Measurements from ENCODE around the gene SOX11. TPM values are rescaled to one million over a fixed set of nuclear protein-coding genes. Genes with fewer than 3 reads are reported as not detected.
A peak's percentile ranks its signal among the peaks of the same experiment; 100 is the strongest.

Gene SOX11
- polyA plus RNA-seq, 1 donor from 2014 or later = 146 TPM

DNA sequence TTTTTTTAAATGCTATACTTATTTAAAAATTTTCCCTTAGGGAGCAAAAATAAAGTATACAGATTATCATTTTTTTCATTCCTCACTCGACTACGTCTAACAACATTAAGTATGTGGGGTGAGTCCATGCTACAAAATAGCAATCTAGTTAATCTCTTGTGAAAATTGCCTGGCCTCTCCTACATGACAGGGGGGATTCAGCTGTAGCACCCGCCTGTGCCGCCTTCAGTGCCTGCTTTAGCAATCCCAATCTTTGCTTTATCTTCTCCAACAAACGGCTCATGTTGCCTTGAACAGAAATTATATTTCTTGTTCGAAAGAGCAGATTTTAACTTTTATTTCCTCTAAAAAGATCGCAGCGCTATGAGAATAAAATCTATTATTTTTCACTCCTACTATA is 2.4 kb upstream of the SOX11 start:
- peak overlapping the region; percentile 98 for H3K9ac ChIP-seq (ENCODE audit: low read length)
- peaks cover under 1% of the 10 kb centered on the region for H3K36me3 ChIP-seq (ENCODE audit: insufficient read depth, low read length)
- H2AFZ ChIP-seq (ENCODE audit: low read depth, low read length) = no peak overlapping the region
- peaks cover 21% of the 10 kb centered on the region for H4K20me1 ChIP-seq (ENCODE audit: insufficient read depth)
- no peaks in the 10 kb centered on the region for H3K27me3 ChIP-seq (ENCODE audit: insufficient read depth, low read depth, low read length)
- peak overlapping the region; percentile 77 for H3K4me2 ChIP-seq (ENCODE audit: low read length)
- TF ChIP-seq EP300 (conservative IDR thresholded peaks at IDR 0.05; ENCODE audit: poor library complexity, severe bottlenecking) (no peak), SMC3 (conservative IDR thresholded peaks at IDR 0.05; ENCODE audit: poor library complexity) (no peak), POLR2AphosphoS5 (IDR thresholded peaks at IDR 0.05) (no peak), MXI1 (conservative IDR thresholded peaks at IDR 0.05; ENCODE audit: poor library complexity, severe bottlenecking) (no peak), EZH2 (IDR thresholded peaks at IDR 0.05; ENCODE audit: borderline replicate concordance, insufficient read depth, low read length, poor library complexity, severe bottlenecking) (no peak), RAD21 (conservative IDR thresholded peaks at IDR 0.05) (no peak), TAF1 (IDR thresholded peaks at IDR 0.05; ENCODE audit: low read depth) (no peak)
- TF ChIP-seq, protein P1, sequence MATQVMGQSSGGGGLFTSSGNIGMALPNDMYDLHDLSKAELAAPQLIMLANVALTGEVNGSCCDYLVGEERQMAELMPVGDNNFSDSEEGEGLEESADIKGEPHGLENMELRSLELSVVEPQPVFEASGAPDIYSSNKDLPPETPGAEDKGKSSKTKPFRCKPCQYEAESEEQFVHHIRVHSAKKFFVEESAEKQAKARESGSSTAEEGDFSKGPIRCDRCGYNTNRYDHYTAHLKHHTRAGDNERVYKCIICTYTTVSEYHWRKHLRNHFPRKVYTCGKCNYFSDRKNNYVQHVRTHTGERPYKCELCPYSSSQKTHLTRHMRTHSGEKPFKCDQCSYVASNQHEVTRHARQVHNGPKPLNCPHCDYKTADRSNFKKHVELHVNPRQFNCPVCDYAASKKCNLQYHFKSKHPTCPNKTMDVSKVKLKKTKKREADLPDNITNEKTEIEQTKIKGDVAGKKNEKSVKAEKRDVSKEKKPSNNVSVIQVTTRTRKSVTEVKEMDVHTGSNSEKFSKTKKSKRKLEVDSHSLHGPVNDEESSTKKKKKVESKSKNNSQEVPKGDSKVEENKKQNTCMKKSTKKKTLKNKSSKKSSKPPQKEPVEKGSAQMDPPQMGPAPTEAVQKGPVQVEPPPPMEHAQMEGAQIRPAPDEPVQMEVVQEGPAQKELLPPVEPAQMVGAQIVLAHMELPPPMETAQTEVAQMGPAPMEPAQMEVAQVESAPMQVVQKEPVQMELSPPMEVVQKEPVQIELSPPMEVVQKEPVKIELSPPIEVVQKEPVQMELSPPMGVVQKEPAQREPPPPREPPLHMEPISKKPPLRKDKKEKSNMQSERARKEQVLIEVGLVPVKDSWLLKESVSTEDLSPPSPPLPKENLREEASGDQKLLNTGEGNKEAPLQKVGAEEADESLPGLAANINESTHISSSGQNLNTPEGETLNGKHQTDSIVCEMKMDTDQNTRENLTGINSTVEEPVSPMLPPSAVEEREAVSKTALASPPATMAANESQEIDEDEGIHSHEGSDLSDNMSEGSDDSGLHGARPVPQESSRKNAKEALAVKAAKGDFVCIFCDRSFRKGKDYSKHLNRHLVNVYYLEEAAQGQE (IDR thresholded peaks at IDR 0.05; ENCODE audit: borderline replicate concordance) = no peak
- TF ChIP-seq, protein P2, sequence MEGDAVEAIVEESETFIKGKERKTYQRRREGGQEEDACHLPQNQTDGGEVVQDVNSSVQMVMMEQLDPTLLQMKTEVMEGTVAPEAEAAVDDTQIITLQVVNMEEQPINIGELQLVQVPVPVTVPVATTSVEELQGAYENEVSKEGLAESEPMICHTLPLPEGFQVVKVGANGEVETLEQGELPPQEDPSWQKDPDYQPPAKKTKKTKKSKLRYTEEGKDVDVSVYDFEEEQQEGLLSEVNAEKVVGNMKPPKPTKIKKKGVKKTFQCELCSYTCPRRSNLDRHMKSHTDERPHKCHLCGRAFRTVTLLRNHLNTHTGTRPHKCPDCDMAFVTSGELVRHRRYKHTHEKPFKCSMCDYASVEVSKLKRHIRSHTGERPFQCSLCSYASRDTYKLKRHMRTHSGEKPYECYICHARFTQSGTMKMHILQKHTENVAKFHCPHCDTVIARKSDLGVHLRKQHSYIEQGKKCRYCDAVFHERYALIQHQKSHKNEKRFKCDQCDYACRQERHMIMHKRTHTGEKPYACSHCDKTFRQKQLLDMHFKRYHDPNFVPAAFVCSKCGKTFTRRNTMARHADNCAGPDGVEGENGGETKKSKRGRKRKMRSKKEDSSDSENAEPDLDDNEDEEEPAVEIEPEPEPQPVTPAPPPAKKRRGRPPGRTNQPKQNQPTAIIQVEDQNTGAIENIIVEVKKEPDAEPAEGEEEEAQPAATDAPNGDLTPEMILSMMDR (IDR thresholded peaks at IDR 0.05; ENCODE audit: poor library complexity, severe bottlenecking) = no peak
- H3K27ac ChIP-seq (ENCODE audit: low read length) = peak overlapping the region; percentile 99
- no peaks in the 10 kb centered on the region for H3K9me3 ChIP-seq (ENCODE audit: low read length)
- peak overlapping the region; percentile 95 for H3K4me3 ChIP-seq (ENCODE audit: low read length)
- no peaks in the 10 kb centered on the region for H3K9me2 ChIP-seq (ENCODE audit: insufficient read depth, low read length)
- peaks cover 59% of the 10 kb centered on the region for H3K79me2 ChIP-seq (replicated peaks; ENCODE audit: insufficient read depth, low read length)
- H3F3A ChIP-seq (ENCODE audit: insufficient read depth, low read length, poor library complexity, severe bottlenecking) = peaks cover 7% of the 10 kb centered on the region

DNA sequence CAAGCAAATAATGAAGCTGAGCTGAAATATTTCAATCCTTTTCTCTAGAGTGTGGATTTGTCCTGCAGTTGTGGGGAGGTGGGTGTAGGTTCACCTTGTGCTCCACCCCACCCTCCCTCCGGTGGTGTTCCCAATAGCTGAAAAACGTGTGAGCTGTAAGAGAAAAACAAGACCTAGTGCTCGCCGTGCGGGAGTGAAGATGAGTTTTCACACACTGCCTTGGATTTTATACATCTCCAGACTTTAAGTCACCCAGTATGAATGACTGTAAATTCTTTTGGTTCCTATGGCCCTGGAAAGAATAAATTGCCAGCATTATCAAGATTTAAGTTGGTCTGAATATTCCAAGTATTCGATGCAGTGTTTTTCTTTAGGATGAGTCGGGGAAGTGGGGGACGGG is 1.9 kb upstream of the SOX11 start:
- H3K4me3 ChIP-seq (ENCODE audit: low read length) = peak overlapping the region; percentile 95
- peaks cover 65% of the 10 kb centered on the region for H3K79me2 ChIP-seq (replicated peaks; ENCODE audit: insufficient read depth, low read length)
- peaks cover 12% of the 10 kb centered on the region for H3F3A ChIP-seq (ENCODE audit: insufficient read depth, low read length, poor library complexity, severe bottlenecking)
- peak; percentile 45 for TF ChIP-seq RAD21 (conservative IDR thresholded peaks at IDR 0.05)
- TF ChIP-seq, protein P1 (IDR thresholded peaks at IDR 0.05; ENCODE audit: borderline replicate concordance) = no peak
- peak; percentile 55 for TF ChIP-seq POLR2AphosphoS5 (IDR thresholded peaks at IDR 0.05)
- H3K9ac ChIP-seq (ENCODE audit: low read length) = peak overlapping the region; percentile 98
- H3K9me3 ChIP-seq (ENCODE audit: low read length) = no peaks in the 10 kb centered on the region
- H3K36me3 ChIP-seq (ENCODE audit: insufficient read depth, low read length) = peaks cover 5% of the 10 kb centered on the region
- peak overlapping the region; percentile 99 for H3K27ac ChIP-seq (ENCODE audit: low read length)
- no peaks in the 10 kb centered on the region for H3K9me2 ChIP-seq (ENCODE audit: insufficient read depth, low read length)
- no peak overlapping the region for H2AFZ ChIP-seq (ENCODE audit: low read depth, low read length)
- peaks cover 26% of the 10 kb centered on the region for H4K20me1 ChIP-seq (ENCODE audit: insufficient read depth)
- H3K4me2 ChIP-seq (ENCODE audit: low read length) = peak overlapping the region; percentile 77
- no peaks in the 10 kb centered on the region for H3K27me3 ChIP-seq (ENCODE audit: insufficient read depth, low read depth, low read length)
